ENCODE data around the gene TVP23A.

DNA sequence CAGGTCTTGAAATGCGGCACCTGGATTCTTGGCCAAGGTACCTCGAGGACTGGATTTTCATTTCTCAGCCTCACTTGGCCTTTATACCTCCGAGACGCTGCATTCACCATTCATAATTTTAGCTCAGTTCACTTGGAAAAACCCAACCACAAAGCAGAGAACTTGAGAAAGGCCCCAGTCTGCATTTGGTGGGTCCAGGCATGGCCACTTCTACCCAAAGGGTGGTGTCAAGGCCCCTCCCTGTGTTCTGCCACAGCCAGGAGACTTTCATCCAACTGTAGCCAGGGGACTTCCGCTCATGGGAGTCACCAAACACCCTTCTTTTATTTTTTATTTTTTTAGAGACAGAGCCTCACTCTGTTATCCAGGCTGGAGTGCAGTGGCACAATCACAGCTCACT, 14.7 kb upstream of the TVP23A start:
- TF ChIP-seq, protein P1, sequence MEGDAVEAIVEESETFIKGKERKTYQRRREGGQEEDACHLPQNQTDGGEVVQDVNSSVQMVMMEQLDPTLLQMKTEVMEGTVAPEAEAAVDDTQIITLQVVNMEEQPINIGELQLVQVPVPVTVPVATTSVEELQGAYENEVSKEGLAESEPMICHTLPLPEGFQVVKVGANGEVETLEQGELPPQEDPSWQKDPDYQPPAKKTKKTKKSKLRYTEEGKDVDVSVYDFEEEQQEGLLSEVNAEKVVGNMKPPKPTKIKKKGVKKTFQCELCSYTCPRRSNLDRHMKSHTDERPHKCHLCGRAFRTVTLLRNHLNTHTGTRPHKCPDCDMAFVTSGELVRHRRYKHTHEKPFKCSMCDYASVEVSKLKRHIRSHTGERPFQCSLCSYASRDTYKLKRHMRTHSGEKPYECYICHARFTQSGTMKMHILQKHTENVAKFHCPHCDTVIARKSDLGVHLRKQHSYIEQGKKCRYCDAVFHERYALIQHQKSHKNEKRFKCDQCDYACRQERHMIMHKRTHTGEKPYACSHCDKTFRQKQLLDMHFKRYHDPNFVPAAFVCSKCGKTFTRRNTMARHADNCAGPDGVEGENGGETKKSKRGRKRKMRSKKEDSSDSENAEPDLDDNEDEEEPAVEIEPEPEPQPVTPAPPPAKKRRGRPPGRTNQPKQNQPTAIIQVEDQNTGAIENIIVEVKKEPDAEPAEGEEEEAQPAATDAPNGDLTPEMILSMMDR (IDR thresholded peaks at IDR 0.05), result no peak
- no peak for TF ChIP-seq POLR2A (IDR thresholded peaks at IDR 0.05)

Data from right lobe of liver (tissue), 4 donors.